NCI-H1694 (cell line): ENCODE results near the gene CNTNAP1.
"Not testable (repeated sequence)": the region's sequence is repeated elsewhere in the genome, so short reads cannot be mapped to it uniquely, and the experiment has no call there.

Experiments
- DNase-seq: peaks from one replicate; lab custom pipeline; 2025; lab: John Stamatoyannopoulos, UW

CNTNAP1 gene

GRCh38 chr17:42742916-42743315 is 60.6 kb downstream of the CNTNAP1 start:
- not testable (repeated sequence) for DNase-seq

- DNase-seq: no peak
These were observed 61.4 kb downstream of the CNTNAP1 start for GRCh38 chr17:42743595-42744282.

- peak; percentile 46 for DNase-seq
These were observed 62.0 kb downstream of the CNTNAP1 start for GRCh38 chr17:42744283-42744805.

- peak; percentile 78 for DNase-seq
These were observed 62.7 kb downstream of the CNTNAP1 start, which contains the start of gene EZH1 for GRCh38 chr17:42744806-42745617. Gene EZH1 (minus strand): TSS chr17:42745040. CDS start chr17:42728941, 16,099 bp downstream.

- no peak for DNase-seq
These were observed 66.0 kb downstream of the CNTNAP1 start for GRCh38 chr17:42748202-42748907.

GRCh38 chr17:42748908-42749798 is 66.8 kb downstream of the CNTNAP1 start:
- no peak for DNase-seq
